ENCODE data around the gene SETD7.
"Not testable (repeated sequence)": the region's sequence is repeated elsewhere in the genome, so short reads cannot be mapped to it uniquely, and the experiment has no call there.

The SETD7 gene

DNA sequence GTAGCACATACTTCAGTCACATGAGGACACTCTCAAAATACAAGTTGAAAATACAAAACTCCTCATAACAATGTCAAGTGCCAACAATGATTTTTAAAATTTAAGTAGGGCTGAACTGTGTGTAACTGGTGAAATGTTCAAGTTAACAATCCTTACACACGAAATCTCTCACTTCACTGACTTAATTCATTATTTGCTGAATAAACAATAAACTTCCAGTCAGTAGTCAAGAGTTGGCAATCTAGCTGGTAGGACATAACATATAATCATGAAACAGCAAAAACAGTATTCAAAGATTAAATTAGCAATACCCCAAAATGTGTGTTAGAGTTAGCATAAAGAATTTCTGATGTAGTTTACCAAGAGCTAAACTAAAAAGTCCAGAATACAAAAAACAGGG is 104.0 kb downstream of the SETD7 start:
- Histone ChIP-seq H3K4me1 (peaks cover 41% of the 10 kb centered on the region), H3K4me2 (peak overlapping the region; percentile 82), H3K27me3 (no peaks in the 10 kb centered on the region), H4K20me1 (peaks cover 12% of the 10 kb centered on the region; the same call in 1 of the 2 replicates), H3K27ac (0 out of 2 replicates have a peak overlapping the region, but pooled peaks have one; percentile 90), H3K4me3 (no peak overlapping the region), H3K9ac (no peak overlapping the region), H3K9me3 (peaks cover 25% of the 10 kb centered on the region), H3K36me3 (peaks cover 19% of the 10 kb centered on the region; the same call in 1 of the 2 replicates)
- TF ChIP-seq Cebpa-rat (IDR thresholded peaks at IDR 0.05), result no peak

DNA sequence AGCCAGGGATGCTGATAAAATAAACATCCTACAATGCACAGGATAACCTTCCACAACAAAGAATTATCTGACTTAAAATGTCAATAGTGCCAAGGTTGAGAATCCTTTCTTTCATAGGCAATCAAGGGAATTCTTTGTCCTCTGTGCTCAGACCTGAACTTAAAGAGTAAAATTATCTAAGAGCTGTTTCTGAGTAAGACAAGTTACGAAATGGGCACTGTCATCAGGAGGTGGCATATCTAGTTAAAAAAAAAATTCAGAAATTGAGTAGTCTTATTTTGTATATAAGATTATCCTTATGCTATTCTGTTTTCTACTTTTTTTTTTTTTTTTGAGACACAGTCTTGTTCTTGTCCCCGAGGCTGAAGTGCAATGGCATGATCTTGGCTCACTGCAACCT is 105.4 kb downstream of the SETD7 start:
- no peaks in the 10 kb centered on the region for H3K27me3 ChIP-seq
- peaks cover 12% of the 10 kb centered on the region; the same call in 1 of the 2 replicates for H4K20me1 ChIP-seq
- no peak overlapping the region for H3K9ac ChIP-seq
- H3K27ac ChIP-seq, result no peak overlapping the region
- H3K4me1 ChIP-seq, result peaks cover 27% of the 10 kb centered on the region
- H3K4me3 ChIP-seq, result no peak overlapping the region
- peaks cover 28% of the 10 kb centered on the region; the same call in 1 of the 2 replicates for H3K36me3 ChIP-seq
- no peak overlapping the region for H3K4me2 ChIP-seq
- H3K9me3 ChIP-seq, result peaks cover 25% of the 10 kb centered on the region
- TF ChIP-seq Cebpa-rat (IDR thresholded peaks at IDR 0.05), result no peak

DNA sequence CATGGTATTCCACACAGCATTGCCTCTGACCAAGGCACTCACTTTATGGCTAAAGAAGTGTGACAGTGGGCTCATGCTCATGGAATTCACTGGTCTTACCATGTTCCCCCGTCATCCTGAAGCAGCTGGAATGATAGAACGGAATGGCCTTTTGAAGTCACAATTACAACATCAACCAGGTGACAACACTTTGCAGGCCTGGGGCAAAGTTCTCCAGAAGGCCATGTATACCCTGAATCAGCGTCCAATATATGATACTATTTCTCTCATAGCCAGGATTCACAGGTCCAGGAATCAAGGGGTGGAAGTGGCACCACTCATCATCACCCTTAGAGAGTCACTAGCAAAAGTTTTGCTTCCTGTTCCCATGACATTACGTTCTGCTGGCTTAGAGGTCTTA is 108.9 kb downstream of the SETD7 start:
- peaks cover 32% of the 10 kb centered on the region; the same call in 1 of the 2 replicates for H3K36me3 ChIP-seq
- H3K27me3 ChIP-seq, H3K4me3 ChIP-seq, H3K27ac ChIP-seq, H3K4me1 ChIP-seq, H3K9ac ChIP-seq, H3K4me2 ChIP-seq, H4K20me1 ChIP-seq: not testable (repeated sequence)
- H3K9me3 ChIP-seq, result peaks cover 25% of the 10 kb centered on the region
